H1 (cell line): ENCODE results near the gene RDM1. TPM values are rescaled to one million over a fixed set of nuclear protein-coding genes. Genes with fewer than 3 reads are reported as not detected.
A peak's percentile ranks its signal among the peaks of the same experiment; 100 is the strongest.

Experiments
- ASH2L ChIP-seq: fragments of 200-600, 300-600 bp; sonication (generic); IDR thresholded peaks from one replicate; pipeline ENCODE4 v1.7.1; 2017; ENCODE audit warnings: low read length
- BACH1 ChIP-seq: IDR thresholded peaks from 2 replicates; pipeline ENCODE4 v1.6.1; 2012; ENCODE audit warnings: low read length, improper control_type of control experiment
- BCL11A ChIP-seq, 2 experiments: IDR thresholded peaks; one replicate each; pipeline ENCODE4 v1.6.1; 2011; ENCODE audit warnings: low read depth in 2 of 2, low read length in 2 of 2, mild to moderate bottlenecking in 2 of 2
- CBX8 ChIP-seq: fragments of 300-800, 300-1000 bp; sonication (generic); IDR thresholded peaks from 2 replicates; pipeline ENCODE4 v1.7.1; 2016; ENCODE audit warnings: low read depth, low read length, borderline replicate concordance
- CTBP2 ChIP-seq: IDR thresholded peaks from 2 replicates; pipeline ENCODE4 v1.7.0; 2011; ENCODE audit warnings: borderline replicate concordance, mild to moderate bottlenecking, moderate library complexity, mixed read lengths, low read length; ENCODE audit not compliant: insufficient read depth, insufficient read length
- EGR1 ChIP-seq: IDR thresholded peaks from 2 replicates; pipeline ENCODE4 v1.6.1; 2011; ENCODE audit warnings: low read depth, low read length, borderline replicate concordance
- HDAC2 ChIP-seq, 2 experiments: fragments of 300-600 bp in 1 of 2; sonication (generic) in 1 of 2; IDR thresholded peaks; 2 replicates each; pipeline ENCODE4 v1.6.1; 2011 to 2012; ENCODE audit warnings: low read depth in 2 of 2, low read length in 2 of 2, mild to moderate bottlenecking in 2 of 2, moderate library complexity in 2 of 2, borderline replicate concordance in 1 of 2, inconsistent platforms in 1 of 2
- KDM5A ChIP-seq: fragments of 200-600 bp; IDR thresholded peaks from 2 replicates; pipeline ENCODE4 v1.7.1; 2012; ENCODE audit warnings: mild to moderate bottlenecking, low read length, inconsistent platforms, mixed read lengths
- NANOG ChIP-seq: IDR thresholded peaks from 2 replicates; pipeline ENCODE4 v1.6.1; 2011; ENCODE audit warnings: low read length, low read depth, mild to moderate bottlenecking, inconsistent platforms; ENCODE audit not compliant: insufficient read depth, poor library complexity, severe bottlenecking
- POU5F1 ChIP-seq: IDR thresholded peaks from 2 replicates; pipeline ENCODE4 v1.6.1; 2011; ENCODE audit warnings: low read depth, mild to moderate bottlenecking, low read length, moderate library complexity
- RAD21 ChIP-seq, 2 experiments: IDR thresholded peaks in 1 of 2; conservative IDR thresholded peaks in 1 of 2; 2 replicates each; pipeline ENCODE4 v1.6.1; 2011; ENCODE audit warnings: low read depth in 2 of 2, low read length in 2 of 2, improper control_type of control experiment in 1 of 2, inconsistent platforms in 1 of 2, mild to moderate bottlenecking in 1 of 2, moderate library complexity in 1 of 2
- RNF2 ChIP-seq: fragments of 200-900, 300-1000 bp; sonication (generic); IDR thresholded peaks from 2 replicates; pipeline ENCODE4 v1.7.1; 2016; ENCODE audit warnings: borderline replicate concordance, low read depth, mild to moderate bottlenecking, antibody characterized with exemption, low read length; ENCODE audit not compliant: poor library complexity, severe bottlenecking; ENCODE audit errors: missing control alignments
- SP2 ChIP-seq: IDR thresholded peaks from 2 replicates; pipeline ENCODE4 v1.6.1; 2012; ENCODE audit warnings: mild to moderate bottlenecking, low read length, inconsistent platforms
- SUZ12 ChIP-seq: fragments of 200-600 bp; sonication (generic); IDR thresholded peaks from 2 replicates; pipeline ENCODE4 v1.6.1; 2012; ENCODE audit warnings: mild to moderate bottlenecking, inconsistent platforms, low read length, moderate library complexity, mixed read lengths
- TAF7 ChIP-seq: optimal IDR thresholded peaks from 2 replicates; pipeline ENCODE3; 2011; ENCODE audit warnings: low read depth, mild to moderate bottlenecking, inconsistent platforms, low read length, moderate library complexity, borderline replicate concordance
- TBP ChIP-seq: IDR thresholded peaks from 2 replicates; pipeline ENCODE4 v1.6.1; 2011; ENCODE audit warnings: low read depth, low read length, improper control_type of control experiment
- YY1 ChIP-seq: IDR thresholded peaks from 2 replicates; pipeline ENCODE4 v1.6.1; 2011; ENCODE audit warnings: low read depth, mild to moderate bottlenecking, low read length
- polyA plus RNA-seq, 7 experiments: library from polyadenylated mRNA; depleted of rRNA in 3 of 7; stranded (reverse) in 5 of 7; unstranded in 2 of 7; fragments of >200 nt in 5 of 7; fragments of 200-250 nt in 2 of 7; gene quantifications; 1 replicate in 5 of 7; 2 replicates in 1 of 7; 4 replicates in 1 of 7; pipeline versions ENCODE4 v1.2.1 to v1.2.3, GENCODE V29; 2011 to 2013; ENCODE audit warnings: missing spikeins in 2 of 7, mixed read lengths in 2 of 7
- total RNA-seq: library from RNA; stranded (reverse); fragmentation: NEBNext Ultra II Directional; extraction: Animal tissue kit (Norgen Biotek cat#: 25700); gene quantifications from 2 replicates; pipeline ENCODE4 v1.2.1, GENCODE V29; 2021
- TF ChIP-seq, protein P1 (sequence below), 3 experiments: IDR thresholded peaks; 1 replicate in 2 of 3; 2 replicates in 1 of 3; pipeline versions ENCODE4 v1.5.1 to v1.6.1; 2011; ENCODE audit warnings: low read length in 3 of 3, mild to moderate bottlenecking in 3 of 3, inconsistent platforms in 2 of 3, low read depth in 1 of 3, moderate library complexity in 1 of 3; ENCODE audit not compliant: insufficient read depth in 1 of 3; ENCODE audit errors: control extremely low read depth in 1 of 3
- TF ChIP-seq, protein P2 (sequence below): IDR thresholded peaks from 2 replicates; pipeline ENCODE4 v1.6.1; 2012; ENCODE audit warnings: inconsistent platforms

RDM1 gene
- total and polyA plus RNA-seq, 2 of the 8 experiments (the other 6 are each of a cell fraction or from before 2014, with no cell fraction given): 7.3 to 9.7 TPM

DNA sequence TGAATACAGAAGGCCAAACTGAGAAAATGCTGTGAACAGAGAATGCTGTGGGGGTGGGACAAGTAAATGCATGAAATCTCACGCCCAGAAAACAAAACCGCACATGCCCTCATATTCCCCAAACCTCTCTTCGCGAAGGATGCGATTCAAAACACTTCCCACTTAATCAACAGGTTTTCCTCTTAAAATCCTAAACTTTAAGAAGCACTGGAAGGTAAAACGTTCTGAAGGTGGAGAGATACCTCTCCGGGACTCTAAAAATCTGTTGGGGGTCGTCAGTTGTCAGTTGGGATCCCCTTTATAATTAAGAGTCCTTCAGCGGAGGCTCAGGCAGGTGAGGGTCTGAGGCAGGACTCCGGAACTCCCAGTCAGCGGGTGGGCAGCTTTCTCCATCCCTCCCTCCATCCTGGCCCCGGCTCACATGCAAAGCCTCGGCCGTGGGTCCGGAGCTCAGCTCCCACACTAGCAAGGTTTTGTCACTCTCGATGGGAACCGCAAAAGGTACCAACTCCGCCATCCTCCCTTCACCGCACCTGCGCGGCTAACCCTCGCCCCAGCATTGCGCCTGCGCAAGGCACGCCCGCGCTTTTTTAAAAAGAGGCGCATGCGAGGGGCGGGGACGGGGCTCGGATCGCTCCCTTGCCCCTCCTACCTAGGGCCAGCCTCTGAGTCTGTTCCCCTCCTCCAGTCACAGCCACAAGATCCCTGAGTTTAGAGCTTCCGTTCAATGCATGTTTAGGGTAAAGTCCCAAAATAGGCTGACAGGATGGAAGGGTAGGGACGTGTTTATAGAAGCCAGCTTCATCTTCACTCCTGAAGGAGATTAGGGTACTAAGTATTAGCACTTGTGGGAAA lies at the start of gene RDM1 (continued):
- TF ChIP-seq, protein P1, sequence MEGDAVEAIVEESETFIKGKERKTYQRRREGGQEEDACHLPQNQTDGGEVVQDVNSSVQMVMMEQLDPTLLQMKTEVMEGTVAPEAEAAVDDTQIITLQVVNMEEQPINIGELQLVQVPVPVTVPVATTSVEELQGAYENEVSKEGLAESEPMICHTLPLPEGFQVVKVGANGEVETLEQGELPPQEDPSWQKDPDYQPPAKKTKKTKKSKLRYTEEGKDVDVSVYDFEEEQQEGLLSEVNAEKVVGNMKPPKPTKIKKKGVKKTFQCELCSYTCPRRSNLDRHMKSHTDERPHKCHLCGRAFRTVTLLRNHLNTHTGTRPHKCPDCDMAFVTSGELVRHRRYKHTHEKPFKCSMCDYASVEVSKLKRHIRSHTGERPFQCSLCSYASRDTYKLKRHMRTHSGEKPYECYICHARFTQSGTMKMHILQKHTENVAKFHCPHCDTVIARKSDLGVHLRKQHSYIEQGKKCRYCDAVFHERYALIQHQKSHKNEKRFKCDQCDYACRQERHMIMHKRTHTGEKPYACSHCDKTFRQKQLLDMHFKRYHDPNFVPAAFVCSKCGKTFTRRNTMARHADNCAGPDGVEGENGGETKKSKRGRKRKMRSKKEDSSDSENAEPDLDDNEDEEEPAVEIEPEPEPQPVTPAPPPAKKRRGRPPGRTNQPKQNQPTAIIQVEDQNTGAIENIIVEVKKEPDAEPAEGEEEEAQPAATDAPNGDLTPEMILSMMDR (IDR thresholded peaks at IDR 0.05; ENCODE audit: control extremely low read depth in 1 of 3, insufficient read depth in 1 of 3, low read depth in 1 of 3, low read length in 3 of 3): no peak
- no peak for TF ChIP-seq SP2
- no peak for TF ChIP-seq CBX8
- peak; percentile 44 for TF ChIP-seq ASH2L
- peak; percentile 37; the same call in 1 of the 2 replicates for TF ChIP-seq EGR1
- no peak for TF ChIP-seq NANOG
- no peak for TF ChIP-seq TAF7
- TF ChIP-seq KDM5A: no peak
- TF ChIP-seq BCL11A (IDR thresholded peaks at IDR 0.05; ENCODE audit: low read depth in 2 of 2, low read length in 2 of 2): no peak
- TF ChIP-seq YY1: no peak
- TF ChIP-seq, protein P2, sequence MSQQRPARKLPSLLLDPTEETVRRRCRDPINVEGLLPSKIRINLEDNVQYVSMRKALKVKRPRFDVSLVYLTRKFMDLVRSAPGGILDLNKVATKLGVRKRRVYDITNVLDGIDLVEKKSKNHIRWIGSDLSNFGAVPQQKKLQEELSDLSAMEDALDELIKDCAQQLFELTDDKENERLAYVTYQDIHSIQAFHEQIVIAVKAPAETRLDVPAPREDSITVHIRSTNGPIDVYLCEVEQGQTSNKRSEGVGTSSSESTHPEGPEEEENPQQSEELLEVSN: peak; percentile 95
- no peak for TF ChIP-seq POU5F1
- 0 out of 4 replicates have a peak, but pooled peaks of 1 of the 2 experiments have one; percentile 79 for TF ChIP-seq HDAC2 (IDR thresholded peaks at IDR 0.05; ENCODE audit: borderline replicate concordance in 1 of 2, low read depth in 2 of 2, low read length in 2 of 2)
- TF ChIP-seq SUZ12: no peak
- no peak for TF ChIP-seq RNF2
- no peak for TF ChIP-seq BACH1
- no peak for TF ChIP-seq RAD21 (IDR thresholded peaks at IDR 0.05 in 1 of 2, conservative IDR thresholded peaks at IDR 0.05 in 1 of 2; ENCODE audit: low read depth in 2 of 2, low read length in 2 of 2)
- no peak for TF ChIP-seq CTBP2
- TF ChIP-seq TBP: no peak; the same call in 1 of the 2 replicates
